Measurements from ENCODE around the gene RMRP. TPM values are rescaled to one million over a fixed set of nuclear protein-coding genes. Genes with fewer than 3 reads are reported as not detected.
A peak's percentile ranks its signal among the peaks of the same experiment; 100 is the strongest.
"Not testable (repeated sequence)": the region's sequence is repeated elsewhere in the genome, so short reads cannot be mapped to it uniquely, and the experiment has no call there.

RMRP gene
- polyA plus RNA-seq, 1 donor (not counting 4 experiments of a cell fraction or from before 2014, with no cell fraction given), result 21.6 TPM

- dilution Hi-C loops (cut with MboI; ENCODE audit: extremely low pct_ligation_motif_present, low sequenced_read_pairs), result no loop called here
- H4K20me1 ChIP-seq (ENCODE audit: control insufficient read depth, extremely low read depth, insufficient read depth, low read length), result no peaks in the 10 kb centered on the region
- TF ChIP-seq CTCF (optimal IDR thresholded peaks at IDR 0.05 in 1 of 3, IDR thresholded peaks at IDR 0.05 in 1 of 3, conservative IDR thresholded peaks at IDR 0.05 in 1 of 3; ENCODE audit: extremely low read depth in 1 of 3, insufficient read depth in 2 of 3, low read length in 3 of 3) (peak; percentile 38 to 46 (median 45)), EZH2 (IDR thresholded peaks at IDR 0.05; ENCODE audit: low read length) (no peak)
- H3K79me2 ChIP-seq (ENCODE audit: control insufficient read depth, insufficient read depth, low read length), result no peaks in the 10 kb centered on the region
- H3K9ac ChIP-seq (ENCODE audit: control insufficient read depth, extremely low read depth, insufficient read depth, low read length), result peak overlapping the region; percentile 88
- peak overlapping the region; percentile 54 to 87 (median 78) for H3K4me3 ChIP-seq (ENCODE audit: control insufficient read depth in 2 of 3, extremely low read depth in 1 of 3, insufficient read depth in 2 of 3, low read depth in 1 of 3, low read length in 3 of 3)
- no peaks in the 10 kb centered on the region for H3K27me3 ChIP-seq (ENCODE audit: control insufficient read depth, extremely low read depth, insufficient read depth, low read length)
- peaks cover 21% of the 10 kb centered on the region for H3K4me1 ChIP-seq (ENCODE audit: control insufficient read depth, extremely low read depth, insufficient read depth, low read length)
- H3K9me3 ChIP-seq (ENCODE audit: control insufficient read depth, low read depth, low read length), result no peaks in the 10 kb centered on the region
- FAIRE-seq, result no peak
- no peaks in the 10 kb centered on the region for H3K36me3 ChIP-seq (ENCODE audit: control insufficient read depth in 2 of 2, extremely low read depth in 1 of 2, insufficient read depth in 2 of 2, low read length in 2 of 2)
- H3K9me1 ChIP-seq (ENCODE audit: control insufficient read depth, extremely low read depth, insufficient read depth, low read length), result no peaks in the 10 kb centered on the region
- H3K27ac ChIP-seq (ENCODE audit: control insufficient read depth, insufficient read depth, low read length), result peak overlapping the region; percentile 82
- DNase-seq (ENCODE audit: low read depth, low spot score), result no peak
- peak overlapping the region; percentile 94 for H2AFZ ChIP-seq (ENCODE audit: control insufficient read depth, low read length)
- peak overlapping the region; percentile 96 for H3K4me2 ChIP-seq (ENCODE audit: control insufficient read depth, extremely low read depth, insufficient read depth, low read depth, low read length)
Observed at GRCh38 chr9:35646153-35646532, 11.7 kb downstream of the RMRP start.

GRCh38 chr9:35645736-35646135 lies 12.1 kb downstream of the RMRP start:
- H3K27ac ChIP-seq (ENCODE audit: control insufficient read depth, insufficient read depth, low read length), result peak overlapping the region; percentile 82
- dilution Hi-C loops (cut with MboI; ENCODE audit: extremely low pct_ligation_motif_present, low sequenced_read_pairs); H3K9me1 ChIP-seq (ENCODE audit: control insufficient read depth, extremely low read depth, insufficient read depth, low read length); H3K79me2 ChIP-seq (ENCODE audit: control insufficient read depth, insufficient read depth, low read length); H3K27me3 ChIP-seq (ENCODE audit: control insufficient read depth, extremely low read depth, insufficient read depth, low read length); DNase-seq (ENCODE audit: low read depth, low spot score); H4K20me1 ChIP-seq (ENCODE audit: control insufficient read depth, extremely low read depth, insufficient read depth, low read length); H3K36me3 ChIP-seq (ENCODE audit: control insufficient read depth in 2 of 2, extremely low read depth in 1 of 2, insufficient read depth in 2 of 2, low read length in 2 of 2); H3K9me3 ChIP-seq (ENCODE audit: control insufficient read depth, low read depth, low read length); FAIRE-seq: not testable (repeated sequence)
- peak overlapping the region; percentile 88 for H3K9ac ChIP-seq (ENCODE audit: control insufficient read depth, extremely low read depth, insufficient read depth, low read length)
- peak overlapping the region; percentile 54 to 87 (median 78) for H3K4me3 ChIP-seq (ENCODE audit: control insufficient read depth in 2 of 3, extremely low read depth in 1 of 3, insufficient read depth in 2 of 3, low read depth in 1 of 3, low read length in 3 of 3)
- H2AFZ ChIP-seq (ENCODE audit: control insufficient read depth, low read length), result peak overlapping the region; percentile 94
- H3K4me2 ChIP-seq (ENCODE audit: control insufficient read depth, extremely low read depth, insufficient read depth, low read depth, low read length), result peak overlapping the region; percentile 96
- H3K4me1 ChIP-seq (ENCODE audit: control insufficient read depth, extremely low read depth, insufficient read depth, low read length), result peaks cover 21% of the 10 kb centered on the region

GRCh38 chr9:35643046-35643445 lies 14.8 kb downstream of the RMRP start:
- no peak for TF ChIP-seq EZH2 (IDR thresholded peaks at IDR 0.05; ENCODE audit: low read length)
- TF ChIP-seq CTCF (optimal IDR thresholded peaks at IDR 0.05 in 1 of 3, IDR thresholded peaks at IDR 0.05 in 1 of 3, conservative IDR thresholded peaks at IDR 0.05 in 1 of 3; ENCODE audit: extremely low read depth in 1 of 3, insufficient read depth in 2 of 3, low read length in 3 of 3), result no peak
- dilution Hi-C loops (cut with MboI; ENCODE audit: extremely low pct_ligation_motif_present, low sequenced_read_pairs), result no loop called here
- Histone ChIP-seq H3K4me1 (ENCODE audit: control insufficient read depth, extremely low read depth, insufficient read depth, low read length) (peaks cover 15% of the 10 kb centered on the region), H3K4me3 (ENCODE audit: control insufficient read depth in 2 of 3, extremely low read depth in 1 of 3, insufficient read depth in 2 of 3, low read depth in 1 of 3, low read length in 3 of 3) (no peak overlapping the region), H3K9me1 (ENCODE audit: control insufficient read depth, extremely low read depth, insufficient read depth, low read length) (no peaks in the 10 kb centered on the region), H4K20me1 (ENCODE audit: control insufficient read depth, extremely low read depth, insufficient read depth, low read length) (no peaks in the 10 kb centered on the region), H3K4me2 (ENCODE audit: control insufficient read depth, extremely low read depth, insufficient read depth, low read depth, low read length) (no peak overlapping the region), H3K27ac (ENCODE audit: control insufficient read depth, insufficient read depth, low read length) (no peak overlapping the region), H3K27me3 (ENCODE audit: control insufficient read depth, extremely low read depth, insufficient read depth, low read length) (no peaks in the 10 kb centered on the region), H3K36me3 (ENCODE audit: control insufficient read depth in 2 of 2, extremely low read depth in 1 of 2, insufficient read depth in 2 of 2, low read length in 2 of 2) (no peaks in the 10 kb centered on the region), H3K9ac (ENCODE audit: control insufficient read depth, extremely low read depth, insufficient read depth, low read length) (no peak overlapping the region), H3K79me2 (ENCODE audit: control insufficient read depth, insufficient read depth, low read length) (no peaks in the 10 kb centered on the region), H3K9me3 (ENCODE audit: control insufficient read depth, low read depth, low read length) (no peaks in the 10 kb centered on the region), H2AFZ (ENCODE audit: control insufficient read depth, low read length) (no peak overlapping the region)
- FAIRE-seq, result no peak
- DNase-seq (ENCODE audit: low read depth, low spot score), result no peak

GRCh38 chr9:35641478-35641877 lies 16.3 kb downstream of the RMRP start:
- H3K9ac ChIP-seq (ENCODE audit: control insufficient read depth, extremely low read depth, insufficient read depth, low read length); H3K4me3 ChIP-seq (ENCODE audit: control insufficient read depth in 2 of 3, extremely low read depth in 1 of 3, insufficient read depth in 2 of 3, low read depth in 1 of 3, low read length in 3 of 3); H4K20me1 ChIP-seq (ENCODE audit: control insufficient read depth, extremely low read depth, insufficient read depth, low read length); H2AFZ ChIP-seq (ENCODE audit: control insufficient read depth, low read length); FAIRE-seq; H3K27ac ChIP-seq (ENCODE audit: control insufficient read depth, insufficient read depth, low read length); H3K36me3 ChIP-seq (ENCODE audit: control insufficient read depth in 2 of 2, extremely low read depth in 1 of 2, insufficient read depth in 2 of 2, low read length in 2 of 2); DNase-seq (ENCODE audit: low read depth, low spot score); H3K9me1 ChIP-seq (ENCODE audit: control insufficient read depth, extremely low read depth, insufficient read depth, low read length); dilution Hi-C loops (cut with MboI; ENCODE audit: extremely low pct_ligation_motif_present, low sequenced_read_pairs); H3K9me3 ChIP-seq (ENCODE audit: control insufficient read depth, low read depth, low read length); H3K4me2 ChIP-seq (ENCODE audit: control insufficient read depth, extremely low read depth, insufficient read depth, low read depth, low read length); H3K27me3 ChIP-seq (ENCODE audit: control insufficient read depth, extremely low read depth, insufficient read depth, low read length); H3K79me2 ChIP-seq (ENCODE audit: control insufficient read depth, insufficient read depth, low read length): not testable (repeated sequence)
- peaks cover 12% of the 10 kb centered on the region for H3K4me1 ChIP-seq (ENCODE audit: control insufficient read depth, extremely low read depth, insufficient read depth, low read length)

Data from keratinocyte (primary cell).